Stimulated activated CD4-positive, alpha-beta T cell treated with anti-CD3 and anti-CD28 coated beads, Interleukin-1b, Interleukin-23, amount 100 ng/mL, for 48 hours (primary cell): ENCODE results near the gene PPIA.
A peak's percentile ranks its signal among the peaks of the same experiment; 100 is the strongest.

Source experiments
- DNase-seq: peaks from one replicate; pipeline ENCODE4 v3.0.0-alpha.2; 2020

The PPIA gene

DNA sequence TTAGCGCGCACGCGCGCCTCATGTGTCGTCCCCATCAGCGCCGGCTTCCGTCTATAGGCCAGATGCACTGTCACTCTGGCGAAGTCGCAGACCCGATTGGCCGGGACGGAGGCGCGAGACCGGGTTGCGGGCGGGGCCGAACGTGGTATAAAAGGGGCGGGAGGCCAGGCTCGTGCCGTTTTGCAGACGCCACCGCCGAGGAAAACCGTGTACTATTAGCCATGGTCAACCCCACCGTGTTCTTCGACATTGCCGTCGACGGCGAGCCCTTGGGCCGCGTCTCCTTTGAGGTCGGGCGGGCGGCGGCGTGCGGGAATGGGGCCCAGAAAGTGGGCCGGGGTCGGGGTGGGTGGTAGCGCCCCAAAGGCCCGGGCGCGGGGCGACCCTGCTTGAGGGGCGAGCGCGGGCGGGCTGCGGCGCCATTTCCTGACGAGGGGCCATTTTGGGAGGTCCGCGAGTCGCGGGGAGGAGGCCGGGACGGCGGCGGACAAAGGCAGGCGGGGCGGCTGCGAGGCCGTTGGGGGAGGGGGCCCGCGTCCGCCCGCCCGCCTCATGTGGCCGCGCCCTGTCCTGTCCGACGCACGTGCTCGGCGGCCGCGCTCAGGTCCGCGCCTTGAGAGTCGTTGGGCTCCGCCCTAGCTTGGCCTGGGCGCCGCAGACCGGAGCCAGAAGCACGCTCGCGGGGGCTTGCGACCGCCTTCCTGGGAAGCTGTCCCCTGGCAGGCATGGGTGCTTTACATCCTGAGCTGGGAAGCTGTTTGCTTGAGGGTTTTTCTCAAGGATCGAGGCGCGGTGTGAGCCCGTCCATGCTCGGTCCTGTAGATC, at the start of gene PPIA:
Gene PPIA, plus strand, starts transcription at position 178 of the 825 bp plus-strand sequence. Its CDS starts 44 bp downstream, at position 222.
- DNase-seq, result peak; percentile 99

DNA sequence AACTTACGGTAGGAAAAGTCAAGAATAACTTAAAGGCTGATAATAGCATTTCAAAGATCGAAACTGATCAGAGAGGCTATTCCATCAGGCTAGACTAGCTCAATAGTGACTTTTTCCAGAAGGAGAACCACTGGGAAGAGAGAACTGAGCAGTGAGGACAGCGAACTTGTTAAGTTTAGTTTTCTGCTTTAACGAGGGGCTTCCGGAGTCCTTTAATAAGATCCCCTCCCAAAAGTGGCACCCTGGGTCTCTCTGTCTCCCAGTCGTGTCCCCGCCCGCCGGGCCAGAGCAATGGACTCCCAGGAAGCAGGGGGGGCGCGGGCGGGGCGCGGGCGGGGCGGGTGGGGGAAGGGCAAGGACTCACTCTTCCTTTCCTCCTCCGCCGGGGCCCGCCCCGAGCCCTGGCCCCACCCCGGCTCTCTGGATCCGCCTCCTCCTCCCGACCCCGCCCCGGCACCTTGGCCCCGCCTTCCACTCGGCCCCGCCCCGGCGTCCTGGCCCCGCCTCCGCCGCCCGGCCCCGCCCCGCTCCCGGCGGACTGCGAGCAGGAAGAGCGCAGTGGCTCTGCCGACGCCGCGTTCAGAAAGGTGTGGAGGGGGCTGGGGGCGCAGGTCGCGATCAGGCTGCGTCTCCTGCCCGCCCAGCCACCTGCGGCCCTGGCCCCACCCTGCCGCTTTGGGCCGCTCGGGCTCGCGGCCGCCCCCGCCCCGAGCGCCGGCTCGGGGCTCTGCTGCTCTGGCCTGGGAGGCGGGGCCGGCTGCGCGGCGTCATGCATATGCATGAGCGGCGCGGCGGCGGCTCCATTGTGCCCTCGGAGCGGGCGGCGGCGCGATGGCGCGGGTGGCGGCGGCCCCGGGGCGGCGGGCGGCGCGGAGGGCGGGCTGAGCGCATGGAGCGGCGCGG, 48.2 kb upstream of the PPIA start, which contains the start of gene ZMIZ2:
Gene ZMIZ2, plus strand, starts transcription at position 803 of the 903 bp plus-strand sequence. CDS start 7,403 bp downstream, outside the sequence.
- peak; percentile 93 for DNase-seq

DNA sequence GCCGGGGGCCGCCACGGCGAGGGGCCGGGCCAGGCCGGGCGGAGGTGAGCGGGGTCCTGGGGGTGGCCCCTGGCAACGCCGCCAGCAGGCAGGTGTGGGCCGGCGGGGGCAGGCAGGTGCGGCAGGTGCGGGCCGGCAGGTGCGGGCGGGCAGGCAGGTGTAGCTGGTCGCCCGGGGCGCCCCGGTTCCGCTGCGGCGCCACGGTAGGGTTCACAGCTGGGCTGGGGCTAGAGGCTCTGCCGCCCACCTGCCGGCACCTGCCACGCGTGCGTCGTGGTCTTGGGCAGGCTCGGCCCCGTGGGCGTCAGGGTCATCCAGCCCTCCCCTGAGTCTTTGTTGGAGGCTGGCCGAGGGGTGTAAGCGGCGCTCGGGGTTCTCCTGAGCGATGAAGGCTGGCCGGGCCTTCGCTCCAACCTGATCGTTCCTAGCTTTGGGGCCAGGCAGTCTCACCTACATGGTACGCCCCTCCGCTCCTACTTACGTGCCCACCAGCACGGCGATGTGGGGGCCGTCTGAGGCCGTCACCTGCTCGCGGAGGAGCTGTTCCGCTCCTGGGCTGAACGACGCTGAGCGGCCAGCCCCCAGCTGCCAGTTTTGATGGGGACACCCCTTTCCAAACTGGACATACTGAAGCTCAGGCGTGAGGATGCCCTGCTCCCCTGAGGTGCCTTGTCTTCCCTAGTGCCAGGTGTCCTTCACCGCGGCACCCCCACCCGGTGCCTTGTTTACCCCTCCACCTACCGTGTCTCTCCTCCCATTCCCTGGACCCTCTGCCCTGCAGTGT, 47.3 kb upstream of the PPIA start:
- peak; percentile 12 for DNase-seq

DNA sequence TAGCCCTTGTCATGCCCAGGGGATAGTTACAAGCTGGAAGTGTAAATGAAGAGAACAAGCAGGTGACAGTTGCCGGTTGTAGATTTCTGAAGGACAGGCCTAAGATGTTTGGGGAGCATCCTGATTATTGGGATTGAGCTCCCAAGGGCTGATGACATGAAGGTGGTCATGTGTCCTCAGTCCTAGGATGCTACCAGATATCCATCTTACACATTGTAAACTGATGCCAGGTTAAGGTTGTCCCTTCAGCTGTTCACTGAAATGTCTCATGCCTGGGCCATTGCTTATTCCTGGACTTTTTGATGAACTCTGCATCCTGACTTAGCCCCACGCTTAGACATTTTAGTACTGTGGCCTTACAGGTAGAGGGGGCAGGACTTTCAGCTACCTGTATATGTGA, 46.5 kb upstream of the PPIA start:
- no peak for DNase-seq

DNA sequence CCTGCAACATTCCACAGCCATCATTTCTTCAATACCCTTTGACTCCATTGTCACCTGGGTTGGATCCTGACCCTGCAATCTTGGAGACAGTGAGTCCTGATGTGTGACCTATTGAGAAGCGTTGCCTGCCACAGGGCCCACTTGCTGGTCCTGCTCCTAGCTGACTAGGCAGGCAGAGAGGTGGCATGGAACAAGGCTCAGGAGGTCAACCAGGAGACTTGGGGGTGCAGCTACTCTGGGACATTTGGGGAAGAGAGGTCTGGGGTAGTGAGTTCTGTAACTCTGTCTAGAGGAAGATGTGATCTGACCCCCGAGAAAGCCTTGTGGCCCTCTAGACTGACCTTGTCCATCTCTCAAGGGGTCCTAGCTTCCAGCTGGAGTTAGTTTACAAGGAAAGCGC, 46.1 kb upstream of the PPIA start:
- no peak for DNase-seq

DNA sequence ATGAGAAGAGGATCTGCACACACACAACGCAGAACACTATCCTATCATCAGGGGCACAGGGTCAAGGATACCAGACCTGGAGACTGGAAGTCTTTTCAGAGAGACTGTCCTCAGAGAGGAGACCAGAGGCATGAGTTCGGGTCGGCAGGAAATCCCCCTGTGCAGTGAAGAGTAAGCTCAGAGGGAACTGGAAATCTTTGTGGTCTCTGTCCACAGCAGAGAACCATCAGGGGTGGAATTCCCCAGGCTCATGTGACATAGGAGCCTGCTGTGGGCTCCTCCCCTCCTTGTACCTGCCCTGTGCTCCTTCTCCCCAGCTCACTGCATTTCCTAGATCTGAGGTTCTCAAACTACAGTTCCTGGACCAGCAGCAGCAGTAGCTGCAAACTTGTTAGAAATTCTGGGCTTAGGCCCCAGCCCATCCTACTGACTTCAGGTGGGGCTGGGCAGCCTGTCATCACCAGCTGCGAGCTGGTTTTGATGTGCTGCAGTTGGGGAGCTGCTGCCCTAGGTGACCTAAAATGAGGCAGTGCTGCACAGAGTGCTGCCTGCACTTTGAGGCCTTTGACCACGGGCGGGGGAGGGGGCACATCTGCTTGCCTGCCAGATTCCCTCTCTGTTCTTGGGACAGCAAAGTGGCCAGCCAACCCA, 45.4 kb upstream of the PPIA start:
- peak; percentile 27 for DNase-seq

DNA sequence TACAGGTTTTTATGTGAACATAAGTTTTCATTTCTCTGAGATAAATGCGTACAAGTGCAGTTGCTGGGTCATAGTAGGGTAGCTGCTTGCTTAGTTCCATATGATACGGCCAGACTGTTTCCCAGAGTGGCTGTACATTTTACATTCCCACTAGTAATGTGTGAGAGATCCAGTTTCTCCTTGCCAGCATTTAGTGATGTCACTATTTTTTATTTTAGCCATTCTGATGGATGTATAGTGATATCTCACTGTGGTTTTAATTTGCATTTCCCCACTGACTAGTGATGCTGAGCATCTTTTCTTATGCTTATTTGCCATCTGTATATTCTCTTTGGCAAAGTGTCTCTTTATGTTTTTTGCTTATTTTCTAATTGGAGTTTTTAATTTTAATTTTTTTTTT, 43.7 kb upstream of the PPIA start:
- no peak for DNase-seq

DNA sequence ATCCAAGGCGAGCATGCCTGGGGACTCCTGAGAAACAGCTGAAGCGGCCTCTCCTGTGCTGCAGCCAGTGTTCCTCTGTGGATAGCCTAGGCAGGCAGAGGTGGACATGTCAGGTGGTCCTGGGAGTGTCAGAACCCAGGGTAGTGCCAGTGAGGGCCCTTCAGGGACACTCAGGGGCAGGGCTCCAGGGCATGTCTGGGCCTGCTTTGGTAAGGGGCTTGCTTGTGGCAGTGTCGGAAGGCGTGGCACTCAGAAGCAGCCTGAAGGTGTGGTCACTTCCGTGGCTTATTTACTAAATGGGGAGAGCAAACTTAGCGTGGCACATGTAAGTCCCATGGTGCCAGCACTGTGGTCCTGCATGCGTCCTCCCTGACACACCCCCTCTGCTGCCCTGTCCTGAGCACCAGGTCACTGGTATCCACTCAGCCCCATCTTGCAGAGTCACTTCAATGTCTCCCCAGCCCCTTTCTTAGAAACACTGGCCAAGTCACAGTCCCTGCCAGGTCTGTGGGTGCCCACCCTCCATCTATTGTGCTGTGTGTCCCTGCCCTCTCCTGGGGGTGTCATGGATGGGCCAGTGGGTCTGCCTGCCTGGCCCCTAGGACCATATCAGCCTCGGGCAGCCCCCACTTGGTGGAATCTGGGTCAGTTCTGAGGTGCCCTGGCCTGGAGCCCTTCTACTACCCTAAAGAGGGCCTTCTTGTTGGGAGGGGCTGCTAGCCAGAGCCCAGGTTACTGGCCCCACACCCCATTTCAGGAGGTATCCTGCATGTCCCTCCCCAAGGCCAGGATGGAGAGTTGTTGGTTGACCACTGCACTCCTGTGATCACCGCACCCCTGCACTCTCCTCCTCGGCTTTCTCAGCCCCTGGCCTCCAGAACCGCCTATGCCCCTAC, 41.4 kb upstream of the PPIA start:
- no peak for DNase-seq

DNA sequence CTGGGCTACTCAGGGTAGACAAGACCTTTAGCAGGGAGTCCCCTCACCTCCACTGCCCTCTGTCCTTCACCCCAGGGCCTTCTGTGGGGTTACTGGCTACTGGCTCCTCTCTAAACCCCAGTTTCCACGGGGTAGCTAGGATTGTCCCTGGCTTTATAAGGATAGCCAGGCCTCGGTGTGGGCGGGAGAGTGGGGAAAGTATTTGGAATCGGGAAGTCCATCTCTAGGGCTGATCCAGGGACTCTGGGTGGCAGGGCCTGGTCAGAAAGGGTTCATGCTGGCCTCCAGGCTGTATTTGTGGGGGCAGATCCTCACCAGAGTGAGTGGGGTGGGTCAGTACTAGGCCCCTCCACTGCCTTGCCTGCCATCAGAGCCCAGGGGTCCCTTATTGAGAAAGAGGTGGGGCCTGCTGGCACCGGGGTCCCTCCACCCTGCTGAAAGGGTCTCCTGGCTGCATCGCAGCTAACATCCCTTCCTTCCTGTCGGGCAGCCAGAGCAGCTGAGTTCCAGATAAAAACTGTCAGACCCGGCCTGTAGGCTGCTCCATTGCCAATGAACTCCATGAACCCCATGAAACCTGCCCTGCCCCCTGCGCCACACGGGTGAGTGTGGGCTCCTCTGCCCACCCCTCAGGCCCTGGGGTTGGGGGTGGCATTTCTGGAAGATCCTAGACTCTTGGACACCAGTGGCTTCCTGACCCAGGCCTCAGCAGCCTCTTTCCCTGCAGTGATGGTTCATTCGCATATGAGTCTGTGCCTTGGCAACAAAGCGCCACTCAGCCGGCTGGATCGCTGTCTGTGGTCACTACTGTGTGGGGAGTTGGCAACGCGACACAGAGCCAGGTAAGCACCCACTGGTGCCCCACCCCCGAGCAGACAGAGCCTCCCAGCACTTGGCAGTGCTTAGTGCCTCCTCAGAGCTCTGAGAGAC, 40.5 kb upstream of the PPIA start:
- no peak for DNase-seq

DNA sequence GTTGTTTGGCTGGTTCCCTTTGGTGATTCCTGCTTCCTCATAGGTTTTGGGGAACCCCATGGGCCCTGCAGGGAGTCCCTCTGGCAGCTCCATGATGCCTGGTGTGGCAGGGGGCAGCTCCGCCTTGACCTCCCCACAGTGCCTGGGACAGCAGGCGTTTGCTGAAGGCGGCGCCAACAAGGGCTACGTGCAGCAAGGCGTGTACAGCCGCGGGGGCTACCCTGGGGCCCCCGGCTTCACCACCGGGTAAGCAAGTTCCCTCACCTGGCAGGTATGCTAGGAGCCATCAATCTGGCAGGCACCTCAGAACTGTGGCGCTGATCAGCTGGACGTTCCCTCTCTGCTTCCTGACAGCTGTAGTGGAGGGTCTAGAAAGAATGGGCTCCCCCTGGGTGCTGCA, 39.6 kb upstream of the PPIA start:
- no peak for DNase-seq

DNA sequence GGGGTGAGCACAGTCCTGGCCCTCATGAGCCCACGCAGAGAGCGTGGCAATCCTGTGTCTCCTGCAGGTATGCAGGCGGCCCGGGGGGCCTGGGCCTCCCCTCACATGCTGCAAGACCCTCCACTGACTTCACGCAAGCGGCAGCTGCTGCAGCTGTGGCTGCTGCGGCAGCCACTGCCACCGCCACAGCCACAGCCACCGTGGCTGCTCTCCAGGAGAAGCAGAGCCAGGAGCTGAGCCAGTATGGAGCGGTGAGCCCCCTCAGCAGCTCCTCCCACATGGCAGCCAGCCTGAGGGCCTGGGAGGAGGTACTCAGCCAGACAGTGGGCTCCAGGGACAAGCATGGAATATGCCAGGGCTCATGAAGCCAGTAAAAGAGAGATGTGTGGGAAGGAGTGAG, 39.2 kb upstream of the PPIA start:
- DNase-seq, result no peak

DNA sequence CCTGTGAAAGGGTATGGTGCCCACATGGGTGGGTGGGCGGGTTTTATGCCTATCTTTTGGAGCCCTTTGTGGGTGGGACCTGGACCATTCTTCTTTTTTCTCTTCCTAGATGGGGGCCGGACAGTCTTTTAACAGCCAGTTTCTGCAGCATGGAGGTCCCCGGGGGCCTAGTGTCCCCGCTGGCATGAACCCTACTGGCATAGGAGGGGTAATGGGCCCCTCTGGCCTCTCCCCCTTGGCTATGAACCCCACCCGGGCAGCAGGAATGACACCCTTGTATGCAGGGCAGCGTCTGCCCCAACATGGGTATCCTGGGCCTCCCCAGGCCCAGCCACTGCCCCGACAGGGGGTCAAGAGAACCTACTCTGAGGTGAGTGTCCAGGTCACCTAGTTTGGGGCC, 38.7 kb upstream of the PPIA start:
- no peak for DNase-seq

DNA sequence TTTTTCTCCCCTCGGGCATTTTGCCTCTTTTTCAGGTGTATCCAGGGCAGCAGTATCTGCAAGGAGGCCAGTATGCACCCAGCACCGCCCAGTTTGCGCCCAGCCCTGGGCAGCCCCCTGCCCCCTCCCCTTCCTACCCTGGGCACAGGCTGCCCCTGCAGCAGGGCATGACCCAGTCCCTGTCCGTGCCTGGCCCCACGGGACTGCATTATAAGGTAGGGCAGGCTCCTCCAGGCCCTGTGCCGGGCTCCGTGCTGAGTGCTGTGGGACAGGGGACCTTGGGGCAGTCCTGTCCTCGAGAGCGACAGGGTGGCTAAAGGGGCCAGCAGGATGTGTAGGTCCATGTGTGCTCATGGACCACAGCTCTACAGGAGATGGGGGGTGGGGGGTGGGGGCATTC, 37.2 kb upstream of the PPIA start:
- no peak for DNase-seq

DNA sequence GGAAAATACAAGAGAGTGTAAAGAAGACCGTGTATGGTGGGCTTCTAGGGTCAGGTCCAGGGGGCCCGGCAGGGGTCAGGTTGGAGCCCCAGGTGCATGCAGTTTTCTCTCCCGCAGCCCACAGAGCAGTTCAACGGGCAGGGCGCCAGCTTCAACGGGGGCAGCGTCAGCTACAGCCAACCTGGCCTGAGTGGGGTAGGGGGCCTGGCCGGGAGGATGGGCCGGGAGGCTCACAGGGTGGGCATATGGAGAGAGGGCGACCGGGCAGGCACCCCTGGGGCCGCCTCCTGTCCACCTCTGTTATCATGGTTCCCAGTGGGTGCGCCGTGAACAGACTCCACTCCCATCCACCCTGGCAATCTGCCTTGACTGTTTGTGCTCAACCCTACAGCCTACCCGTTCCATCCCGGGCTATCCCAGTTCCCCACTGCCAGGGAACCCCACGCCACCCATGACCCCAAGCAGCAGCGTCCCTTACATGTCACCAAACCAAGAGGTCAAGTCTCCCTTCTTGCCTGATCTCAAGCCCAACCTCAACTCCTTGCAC, 36.4 kb upstream of the PPIA start:
- DNase-seq, result no peak

DNA sequence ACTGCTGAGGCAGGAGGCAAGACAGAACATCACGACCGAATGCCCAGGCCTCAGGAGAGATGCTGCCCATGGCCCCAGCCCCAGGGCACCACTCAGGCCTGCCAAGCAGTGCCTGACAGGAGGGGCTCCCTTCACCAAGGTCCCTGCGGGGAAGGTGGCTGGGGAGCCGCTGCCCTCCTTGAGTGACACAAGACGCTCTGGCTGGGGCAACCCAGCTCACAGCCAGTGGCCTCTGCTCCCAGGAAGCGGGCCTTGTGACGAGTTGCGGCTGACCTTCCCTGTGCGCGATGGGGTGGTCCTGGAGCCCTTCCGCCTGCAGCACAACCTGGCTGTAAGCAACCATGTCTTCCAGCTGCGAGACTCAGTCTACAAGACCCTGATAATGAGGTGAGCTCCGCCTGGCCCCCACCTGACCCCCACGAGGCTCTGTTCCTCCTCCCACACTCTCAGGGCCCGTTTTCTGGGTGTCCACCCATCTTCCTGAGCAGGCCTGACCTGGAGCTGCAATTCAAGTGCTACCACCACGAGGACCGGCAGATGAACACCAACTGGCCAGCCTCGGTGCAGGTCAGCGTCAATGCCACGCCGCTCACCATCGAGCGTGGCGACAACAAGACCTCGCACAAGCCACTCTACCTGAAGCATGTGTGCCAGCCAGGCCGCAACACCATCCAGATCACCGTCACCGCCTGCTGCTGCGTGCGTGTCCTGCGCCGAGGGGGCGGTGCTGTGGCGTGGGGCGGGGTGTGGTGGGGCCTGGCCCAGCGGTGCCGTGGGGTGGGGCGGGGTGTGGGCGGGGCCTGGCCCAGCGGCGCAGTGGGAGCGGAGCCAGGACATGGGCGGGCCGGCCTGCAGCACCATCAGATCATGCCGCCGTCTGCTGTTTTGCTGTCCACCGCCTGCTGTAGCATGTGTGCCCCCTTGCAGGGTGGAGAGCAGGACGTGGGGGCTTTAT, 35.0 kb upstream of the PPIA start:
- no peak for DNase-seq

DNA sequence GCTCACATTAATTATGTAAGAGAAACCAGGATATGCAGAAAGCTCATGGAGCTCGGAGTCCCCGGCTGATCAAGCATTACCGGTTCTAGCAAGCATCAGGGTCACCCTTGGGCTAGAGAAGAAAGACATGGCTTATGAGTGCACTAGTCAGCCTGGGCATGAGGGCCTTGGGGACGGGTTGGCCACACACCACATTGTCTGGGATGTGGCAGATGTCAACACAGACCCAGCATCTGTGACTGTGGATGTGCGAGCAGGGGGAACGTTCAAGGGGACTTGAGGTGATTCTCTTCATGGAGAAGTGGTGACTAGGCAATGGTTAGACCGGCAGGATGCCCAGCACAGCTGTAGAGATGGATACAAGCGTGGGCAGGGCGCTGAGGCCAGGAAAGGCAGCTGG, 34.2 kb upstream of the PPIA start:
- DNase-seq, result no peak

DNA sequence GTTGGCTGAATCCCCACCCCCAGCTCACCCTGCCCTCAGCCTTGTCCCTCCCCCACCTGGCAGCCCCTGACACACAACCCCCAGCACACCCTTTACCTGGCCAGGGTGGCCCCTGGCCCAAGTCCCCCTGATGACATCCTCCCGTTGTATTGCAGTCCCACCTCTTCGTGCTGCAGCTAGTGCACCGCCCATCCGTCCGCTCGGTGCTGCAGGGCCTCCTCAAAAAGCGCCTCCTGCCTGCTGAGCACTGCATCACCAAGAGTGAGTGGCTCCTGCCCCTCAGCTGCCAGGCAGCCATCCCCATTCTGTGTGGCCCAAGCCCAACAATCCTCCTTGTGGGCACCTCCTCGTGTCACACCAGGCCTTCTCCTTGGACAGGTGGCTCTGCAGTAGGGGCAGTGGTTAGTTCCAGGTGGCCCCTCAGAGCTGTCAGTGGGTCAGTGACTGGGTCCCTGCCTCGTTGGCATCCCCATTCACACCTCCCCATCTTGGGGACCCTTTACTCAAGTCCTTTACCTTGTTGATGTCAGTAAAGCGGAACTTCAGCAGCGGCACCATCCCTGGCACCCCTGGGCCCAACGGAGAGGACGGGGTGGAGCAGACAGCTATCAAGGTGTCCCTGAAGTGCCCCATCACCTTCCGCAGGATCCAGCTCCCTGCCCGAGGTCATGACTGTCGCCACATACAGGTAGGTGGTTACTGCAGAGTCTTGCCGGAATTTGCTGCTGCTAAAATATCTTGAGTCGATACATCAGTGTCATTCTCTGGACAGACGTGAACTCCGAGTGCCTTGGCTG, 33.6 kb upstream of the PPIA start:
- DNase-seq, result no peak

DNA sequence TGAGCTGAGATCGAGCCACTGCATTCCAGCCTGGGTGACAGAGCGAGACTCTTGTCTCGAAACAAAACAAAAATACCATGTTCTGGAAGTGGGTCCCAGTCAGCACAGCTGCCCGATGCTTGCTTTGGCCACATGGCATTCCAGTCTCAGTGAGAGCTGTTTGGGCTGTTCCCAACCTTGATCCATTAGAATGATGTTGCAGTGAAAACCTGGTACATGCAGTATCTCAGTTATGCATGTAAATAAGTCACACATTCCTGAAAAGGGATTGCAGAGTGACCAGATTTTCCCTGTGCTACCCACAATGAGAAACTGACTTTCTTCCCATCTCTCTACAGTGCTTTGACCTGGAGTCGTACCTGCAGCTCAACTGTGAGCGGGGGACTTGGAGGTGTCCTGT, 32.4 kb upstream of the PPIA start:
- no peak for DNase-seq
